Right atrium auricular region (tissue), 2 donors: Measurements from ENCODE around the gene DPM2. TPM values are rescaled to one million over a fixed set of nuclear protein-coding genes. Genes with fewer than 3 reads are reported as not detected.

Source experiments
- DNase-seq: peaks from one replicate; pipeline ENCODE4 v3.0.0-alpha.2; 2019; ENCODE audit warnings: low spot score
- H3K27ac ChIP-seq, 2 donors: fragments of 200-600 bp; sonication (generic); 1 replicate in 1 of 2; 2 replicates in 1 of 2; pipeline ENCODE4 v1.5.1; 2016 to 2019
- H3K27me3 ChIP-seq, 2 donors: fragments of 200-600 bp; sonication (generic); one replicate each; pipeline versions ENCODE4 v1.5.1 to v1.6.0; 2017 to 2019
- H3K36me3 ChIP-seq: fragments of 200-600 bp; sonication (generic); one replicate; pipeline ENCODE4 v1.5.1; 2016
- H3K4me1 ChIP-seq, 2 donors: fragments of 200-600 bp; sonication (generic); one replicate each; pipeline versions ENCODE4 v1.5.1 to v1.6.0; 2017 to 2019
- H3K4me3 ChIP-seq, 2 donors: fragments of 200-600 bp; sonication (generic); 1 replicate in 1 of 2; 2 replicates in 1 of 2; pipeline ENCODE4 v1.5.1; 2017 to 2019; ENCODE audit warnings: mild to moderate bottlenecking in 1 of 2, moderate library complexity in 1 of 2
- H3K9me3 ChIP-seq, 2 donors: fragments of 200-600 bp; sonication (generic); one replicate each; pipeline ENCODE4 v1.5.1; 2019
- CTCF ChIP-seq, 2 donors: fragments of 200-600 bp; sonication (generic); IDR thresholded peaks; one replicate each; pipeline ENCODE4 v1.5.1; 2019; ENCODE audit warnings: antibody characterized with exemption in 2 of 2
- total RNA-seq, 2 donors: library from RNA; depleted of rRNA; stranded (reverse); fragments of >200 nt; gene quantifications; one replicate each; pipeline ENCODE4 v1.1.0, GENCODE V29; 2016

DPM2 gene
- total RNA-seq, 2 donors from 2014 or later = 4.7 to 11.4 TPM

DNA sequence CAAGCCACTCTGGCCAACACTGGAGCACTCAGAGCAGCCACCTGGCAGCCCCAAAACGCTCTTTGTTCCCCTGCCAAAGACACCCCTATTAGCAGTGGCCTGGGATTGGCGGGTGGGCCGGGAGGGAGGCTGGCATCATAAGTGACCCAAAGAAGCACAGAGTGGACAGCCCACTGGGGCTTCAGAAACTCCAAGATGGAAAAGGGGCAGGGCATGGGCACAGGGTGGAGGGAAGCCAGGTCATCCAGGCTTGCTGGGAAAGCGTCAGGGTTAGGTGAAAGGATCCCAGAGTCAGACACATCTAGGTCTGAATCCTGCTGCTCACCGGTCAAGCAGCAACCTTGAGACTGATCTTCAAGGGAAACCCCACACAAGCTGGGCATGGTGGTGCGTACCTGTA is 28.3 kb upstream of the DPM2 start:
- Histone ChIP-seq H3K27ac (peak overlapping the region; percentile 94 to 96), H3K4me1 (peaks cover 0 to 91% of the 10 kb centered on the region in 2 donors)
- DNase-seq = no peak

DNA sequence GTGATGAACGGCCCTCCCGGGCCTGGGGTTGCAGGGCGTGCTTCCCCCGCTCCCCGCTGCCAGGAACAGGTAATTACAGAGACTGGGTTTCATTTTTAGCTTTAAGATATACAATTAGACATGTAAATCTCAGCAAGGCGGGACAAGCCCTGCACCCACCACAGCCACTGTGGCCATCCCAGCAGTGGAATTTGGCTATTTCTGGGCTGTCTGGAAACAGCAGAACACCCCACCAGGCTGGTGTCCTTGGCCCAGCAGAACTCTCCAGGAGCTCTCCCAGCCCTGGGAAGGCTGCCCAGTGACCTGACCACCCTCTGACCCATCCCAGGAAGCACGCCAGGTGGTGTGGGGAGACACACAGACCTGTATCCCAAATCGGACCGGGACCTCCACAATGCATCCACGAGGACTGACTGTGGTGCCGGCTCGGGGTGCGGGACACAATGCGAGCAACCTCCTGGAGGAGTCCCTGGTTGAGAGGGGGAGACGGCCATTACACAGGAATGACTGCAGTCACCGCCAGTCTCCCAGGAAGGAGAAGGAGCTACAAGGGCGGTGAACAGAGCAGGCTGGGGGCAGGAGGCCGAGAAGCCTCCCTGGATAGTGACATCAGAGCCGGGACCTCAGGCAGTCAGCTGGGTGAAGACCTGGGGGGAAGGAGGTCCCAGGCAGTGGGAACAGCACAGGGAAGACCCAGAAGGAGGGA is 25.9 kb upstream of the DPM2 start:
- Histone ChIP-seq H3K27me3 (no peaks in the 10 kb centered on the region), H3K9me3 (no peaks in the 10 kb centered on the region), H3K27ac (peak overlapping the region; percentile 94 to 96), H3K4me3 (no peak overlapping the region), H3K36me3 (no peaks in the 10 kb centered on the region), H3K4me1 (peaks cover 0 to 79% of the 10 kb centered on the region in 2 donors)
- no peak for DNase-seq
- no peak for TF ChIP-seq CTCF (IDR thresholded peaks at IDR 0.05)

More for the DNA sequence above, 28.3 kb upstream of the DPM2 start:
- peak overlapping the region in 1 of 2 donors; percentile 28 for H3K4me3 ChIP-seq
- H3K9me3 ChIP-seq = no peaks in the 10 kb centered on the region
- no peak for TF ChIP-seq CTCF (IDR thresholded peaks at IDR 0.05)
- H3K27me3 ChIP-seq = no peaks in the 10 kb centered on the region
- no peaks in the 10 kb centered on the region for H3K36me3 ChIP-seq

- H3K4me1 ChIP-seq = peaks cover 0 to 74% of the 10 kb centered on the region in 2 donors
- H3K4me3 ChIP-seq = no peak overlapping the region
- no peaks in the 10 kb centered on the region for H3K9me3 ChIP-seq
- H3K36me3 ChIP-seq = no peaks in the 10 kb centered on the region
- H3K27me3 ChIP-seq = no peaks in the 10 kb centered on the region
- no peak for TF ChIP-seq CTCF (IDR thresholded peaks at IDR 0.05)
- peak overlapping the region; percentile 94 to 96 for H3K27ac ChIP-seq
- no peak for DNase-seq
Observed at GRCh38 chr9:127963041-127963358, 25.3 kb upstream of the DPM2 start.

DNA sequence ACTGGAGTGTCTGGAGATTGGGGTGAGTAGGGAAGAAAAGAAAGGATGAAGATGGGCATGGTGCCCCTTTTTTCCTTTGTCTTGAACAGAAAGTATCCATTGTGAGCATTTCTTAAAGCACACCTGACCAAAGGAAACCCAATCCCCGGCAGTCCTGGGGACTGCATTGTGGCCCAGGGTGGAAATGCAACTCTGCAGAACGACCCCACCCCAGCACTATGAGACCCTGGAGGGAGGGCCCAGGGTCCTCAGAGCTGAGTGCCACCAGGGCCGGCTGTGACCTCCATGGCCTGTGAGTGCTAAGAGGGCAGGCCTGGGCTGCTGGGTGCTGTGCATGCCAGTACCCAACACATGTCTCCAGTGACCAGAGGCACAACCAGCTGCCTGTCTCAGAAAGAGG is 24.6 kb upstream of the DPM2 start:
- no peak for TF ChIP-seq CTCF (IDR thresholded peaks at IDR 0.05)
- H3K27ac ChIP-seq = peak overlapping the region; percentile 94 to 96

GRCh38 chr9:127961613-127962155 is 24.0 kb upstream of the DPM2 start:
- Histone ChIP-seq H3K4me1 (peaks cover 0 to 61% of the 10 kb centered on the region in 2 donors), H3K27me3 (no peaks in the 10 kb centered on the region), H3K9me3 (no peaks in the 10 kb centered on the region), H3K27ac (peak overlapping the region in 1 of 2 donors; percentile 75), H3K4me3 (no peak overlapping the region), H3K36me3 (no peaks in the 10 kb centered on the region)
- no peak for DNase-seq
- TF ChIP-seq CTCF (IDR thresholded peaks at IDR 0.05) = no peak

More for the DNA sequence above, 24.6 kb upstream of the DPM2 start:
- Histone ChIP-seq H3K27me3 (no peaks in the 10 kb centered on the region), H3K4me1 (peaks cover 0 to 67% of the 10 kb centered on the region in 2 donors), H3K4me3 (no peak overlapping the region), H3K36me3 (no peaks in the 10 kb centered on the region), H3K9me3 (no peaks in the 10 kb centered on the region)
- no peak for DNase-seq

- peak overlapping the region in 1 of 2 donors; percentile 75 for H3K27ac ChIP-seq
- no peaks in the 10 kb centered on the region for H3K27me3 ChIP-seq
- H3K36me3 ChIP-seq = no peaks in the 10 kb centered on the region
- TF ChIP-seq CTCF (IDR thresholded peaks at IDR 0.05) = no peak
- no peak overlapping the region for H3K4me3 ChIP-seq
- DNase-seq = no peak
- no peaks in the 10 kb centered on the region for H3K9me3 ChIP-seq
- H3K4me1 ChIP-seq = peaks cover 0 to 55% of the 10 kb centered on the region in 2 donors
Observed at GRCh38 chr9:127961155-127961490, 23.5 kb upstream of the DPM2 start.
